Peyer's patch (tissue), 4 donors: ENCODE measurements around the gene LFNG. TPM values are rescaled to one million over a fixed set of nuclear protein-coding genes. Genes with fewer than 3 reads are reported as not detected.

Source experiments
- DNase-seq, 3 donors: peaks; one replicate each; pipeline ENCODE4 v3.0.0-alpha.2; 2017 to 2019
- H3K27ac ChIP-seq, 4 donors: fragments of 200-600 bp; sonication (generic); one replicate each; pipeline ENCODE4 v1.5.1; 2016 to 2019
- H3K27me3 ChIP-seq, 2 donors: fragments of 200-600 bp; sonication (generic); one replicate each; pipeline ENCODE4 v1.5.1; 2019
- H3K36me3 ChIP-seq, 3 donors: fragments of 200-600 bp; sonication (generic); one replicate each; pipeline ENCODE4 v1.5.1; 2016 to 2019
- H3K4me1 ChIP-seq, 4 donors: fragments of 200-600 bp; sonication (generic); one replicate each; pipeline ENCODE4 v1.5.1; 2016 to 2019
- H3K4me3 ChIP-seq, 4 donors: fragments of 200-600 bp; sonication (generic); 1 replicate in 3 of 4; 2 replicates in 1 of 4; pipeline ENCODE4 v1.5.1; 2016 to 2019; ENCODE audit warnings: mild to moderate bottlenecking in 1 of 4
- H3K9me3 ChIP-seq, 4 donors: fragments of 200-600 bp; sonication (generic); one replicate each; pipeline ENCODE4 v1.5.1; 2016 to 2019; ENCODE audit warnings: mild to moderate bottlenecking in 1 of 4
- POLR2A ChIP-seq, 2 donors: fragments of 450-650 bp; IDR thresholded peaks; one replicate each; pipeline ENCODE4 v1.5.1; 2017; ENCODE audit warnings: antibody characterized with exemption in 2 of 2, mild to moderate bottlenecking in 2 of 2, moderate library complexity in 2 of 2
- total RNA-seq, 4 donors: library from RNA; depleted of rRNA; stranded (reverse); fragments of >200 nt; gene quantifications; one replicate each; pipeline ENCODE4 v1.1.0, GENCODE V29; 2016
- TF ChIP-seq, protein P1 (sequence below), 6 experiments: fragments of 450-650 bp in 4 of 6; fragments of 200-600 bp in 2 of 6; sonication (generic) in 1 of 6; IDR thresholded peaks; one replicate each; pipeline ENCODE4 v1.5.1; 2017 to 2019; ENCODE audit warnings: antibody characterized with exemption in 6 of 6, mild to moderate bottlenecking in 3 of 6, moderate library complexity in 1 of 6

The LFNG gene
- total RNA-seq, 4 donors from 2014 or later, result 22.3 to 104 (median 41.7) TPM

GRCh38 chr7:2569421-2569820, 49.8 kb downstream of the LFNG start:
- H3K36me3 ChIP-seq, result peaks cover 0 to 18% (median 0%) of the 10 kb centered on the region in 3 donors

DNA sequence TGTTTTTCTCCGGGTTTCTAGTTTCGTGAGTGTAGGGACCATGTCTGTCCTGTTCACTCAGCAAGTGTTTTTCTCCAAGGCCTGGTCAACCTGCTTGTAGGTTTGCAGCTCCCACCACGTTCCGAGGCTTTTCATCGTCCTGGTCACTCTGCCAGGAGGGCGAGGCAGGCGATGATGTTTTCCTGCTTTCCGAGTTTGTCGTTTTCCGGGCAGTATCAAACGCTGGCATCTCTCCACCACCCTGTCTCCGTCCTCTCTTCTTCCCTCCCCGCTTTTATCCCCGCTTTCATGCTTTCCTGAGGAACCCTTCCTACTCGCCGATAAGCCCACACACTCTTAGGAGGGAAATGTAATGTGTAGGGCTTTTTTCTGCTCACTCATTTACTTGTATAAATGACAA, 50.4 kb downstream of the LFNG start:
- peaks cover 0 to 25% (median 0%) of the 10 kb centered on the region in 4 donors for H3K4me1 ChIP-seq
- TF ChIP-seq, protein P1, sequence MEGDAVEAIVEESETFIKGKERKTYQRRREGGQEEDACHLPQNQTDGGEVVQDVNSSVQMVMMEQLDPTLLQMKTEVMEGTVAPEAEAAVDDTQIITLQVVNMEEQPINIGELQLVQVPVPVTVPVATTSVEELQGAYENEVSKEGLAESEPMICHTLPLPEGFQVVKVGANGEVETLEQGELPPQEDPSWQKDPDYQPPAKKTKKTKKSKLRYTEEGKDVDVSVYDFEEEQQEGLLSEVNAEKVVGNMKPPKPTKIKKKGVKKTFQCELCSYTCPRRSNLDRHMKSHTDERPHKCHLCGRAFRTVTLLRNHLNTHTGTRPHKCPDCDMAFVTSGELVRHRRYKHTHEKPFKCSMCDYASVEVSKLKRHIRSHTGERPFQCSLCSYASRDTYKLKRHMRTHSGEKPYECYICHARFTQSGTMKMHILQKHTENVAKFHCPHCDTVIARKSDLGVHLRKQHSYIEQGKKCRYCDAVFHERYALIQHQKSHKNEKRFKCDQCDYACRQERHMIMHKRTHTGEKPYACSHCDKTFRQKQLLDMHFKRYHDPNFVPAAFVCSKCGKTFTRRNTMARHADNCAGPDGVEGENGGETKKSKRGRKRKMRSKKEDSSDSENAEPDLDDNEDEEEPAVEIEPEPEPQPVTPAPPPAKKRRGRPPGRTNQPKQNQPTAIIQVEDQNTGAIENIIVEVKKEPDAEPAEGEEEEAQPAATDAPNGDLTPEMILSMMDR (IDR thresholded peaks at IDR 0.05), result no peak
- TF ChIP-seq POLR2A (IDR thresholded peaks at IDR 0.05), result no peak
- H3K27me3 ChIP-seq, result no peaks in the 10 kb centered on the region
- H3K36me3 ChIP-seq, result peaks cover 0 to 23% (median 0%) of the 10 kb centered on the region in 3 donors
- DNase-seq, result no peak
- H3K4me3 ChIP-seq, result no peak overlapping the region
- H3K27ac ChIP-seq, result no peak overlapping the region
- H3K9me3 ChIP-seq, result no peaks in the 10 kb centered on the region

More at GRCh38 chr7:2569421-2569820, 49.8 kb downstream of the LFNG start:
- Histone ChIP-seq H3K4me3 (no peak overlapping the region), H3K27ac (no peak overlapping the region), H3K4me1 (peaks cover 0 to 25% (median 0%) of the 10 kb centered on the region in 4 donors), H3K27me3 (no peaks in the 10 kb centered on the region), H3K9me3 (no peaks in the 10 kb centered on the region)
- TF ChIP-seq, protein P1 (IDR thresholded peaks at IDR 0.05), result no peak
- TF ChIP-seq POLR2A (IDR thresholded peaks at IDR 0.05), result no peak
- DNase-seq, result no peak

- Histone ChIP-seq H3K9me3 (no peaks in the 10 kb centered on the region), H3K27ac (peak overlapping the region in 1 of 4 donors; percentile 51), H3K4me1 (peaks cover 0 to 19% (median 0%) of the 10 kb centered on the region in 4 donors), H3K4me3 (no peak overlapping the region), H3K27me3 (no peaks in the 10 kb centered on the region), H3K36me3 (peaks cover 0 to 36% (median 0%) of the 10 kb centered on the region in 3 donors)
- TF ChIP-seq, protein P1 (IDR thresholded peaks at IDR 0.05), result no peak
- no peak for TF ChIP-seq POLR2A (IDR thresholded peaks at IDR 0.05)
- DNase-seq, result no peak
These were observed 51.8 kb downstream of the LFNG start for GRCh38 chr7:2571409-2571808.

DNA sequence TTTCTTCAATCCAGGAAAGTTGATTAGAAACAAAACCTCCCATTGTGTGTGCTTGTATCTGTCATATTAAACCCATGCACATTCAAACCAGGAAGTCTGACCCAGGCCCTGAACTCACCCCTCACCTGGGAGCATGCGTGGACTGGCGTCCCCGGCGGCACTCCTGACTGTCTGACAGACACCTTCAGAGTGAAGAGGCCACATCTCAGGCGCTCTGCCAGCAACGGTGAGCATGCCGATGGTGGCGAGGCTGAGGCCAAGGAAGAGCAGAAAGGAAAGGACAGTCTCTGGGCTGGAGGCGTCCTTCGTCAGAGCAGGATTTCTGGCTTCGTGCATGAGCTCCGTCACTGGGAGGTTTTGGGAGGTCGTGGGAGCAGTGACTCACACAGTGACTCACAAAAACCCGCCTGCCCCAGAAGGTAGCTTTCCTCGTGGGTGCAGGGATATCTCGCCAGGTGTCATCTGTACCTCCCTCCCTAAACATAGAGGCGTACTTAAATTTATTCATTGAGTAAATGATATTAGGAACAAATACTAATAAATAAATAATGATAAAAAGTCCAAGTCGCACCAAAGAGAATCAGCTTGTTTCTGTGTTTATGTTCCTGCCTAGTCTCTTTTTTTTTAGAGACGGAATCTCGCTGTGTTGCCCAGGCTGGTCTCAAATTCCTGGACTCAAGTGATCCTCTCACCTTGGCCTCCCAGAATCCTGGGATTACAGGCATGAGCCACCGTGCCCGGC, 52.7 kb downstream of the LFNG start:
- Histone ChIP-seq H3K4me3 (no peak overlapping the region), H3K27me3 (no peaks in the 10 kb centered on the region), H3K27ac (peak overlapping the region in 1 of 4 donors; percentile 51), H3K4me1 (peaks cover 0 to 11% (median 0%) of the 10 kb centered on the region in 4 donors), H3K36me3 (peaks cover 0 to 37% (median 0%) of the 10 kb centered on the region in 3 donors), H3K9me3 (no peaks in the 10 kb centered on the region)
- peak in 2 of 3 donors; percentile 82 to 83 for DNase-seq
- no peak for TF ChIP-seq POLR2A (IDR thresholded peaks at IDR 0.05)
- TF ChIP-seq, protein P1 (IDR thresholded peaks at IDR 0.05), result no peak

DNA sequence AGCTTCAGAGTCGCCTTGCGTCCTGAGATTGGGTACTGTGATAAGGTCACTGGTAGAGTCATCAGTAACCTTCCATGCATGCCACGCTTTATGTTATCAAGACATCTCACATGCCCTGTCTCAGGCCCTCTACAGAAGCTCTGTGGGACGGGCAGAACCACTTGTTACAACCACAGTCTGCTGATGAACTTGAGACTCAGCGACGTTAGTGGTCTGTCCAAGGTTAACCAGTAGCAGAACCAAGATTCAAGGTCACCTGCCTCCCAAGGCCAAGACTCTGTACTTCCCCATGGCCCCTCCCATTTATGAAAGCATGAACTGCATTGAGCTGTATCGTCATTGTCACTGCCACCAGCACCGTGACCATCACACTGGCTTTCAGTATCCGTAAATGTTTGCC, 54.2 kb downstream of the LFNG start:
- Histone ChIP-seq H3K36me3 (peaks cover 0 to 44% (median 0%) of the 10 kb centered on the region in 3 donors), H3K27me3 (no peaks in the 10 kb centered on the region), H3K4me1 (peaks cover 0 to 9% (median 0%) of the 10 kb centered on the region in 4 donors), H3K27ac (no peak overlapping the region), H3K4me3 (no peak overlapping the region), H3K9me3 (no peaks in the 10 kb centered on the region)
- DNase-seq, result no peak
- TF ChIP-seq, protein P1 (IDR thresholded peaks at IDR 0.05), result no peak
- TF ChIP-seq POLR2A (IDR thresholded peaks at IDR 0.05), result no peak
